Measurements from ENCODE around the gene FARS2.

FARS2 gene

DNA sequence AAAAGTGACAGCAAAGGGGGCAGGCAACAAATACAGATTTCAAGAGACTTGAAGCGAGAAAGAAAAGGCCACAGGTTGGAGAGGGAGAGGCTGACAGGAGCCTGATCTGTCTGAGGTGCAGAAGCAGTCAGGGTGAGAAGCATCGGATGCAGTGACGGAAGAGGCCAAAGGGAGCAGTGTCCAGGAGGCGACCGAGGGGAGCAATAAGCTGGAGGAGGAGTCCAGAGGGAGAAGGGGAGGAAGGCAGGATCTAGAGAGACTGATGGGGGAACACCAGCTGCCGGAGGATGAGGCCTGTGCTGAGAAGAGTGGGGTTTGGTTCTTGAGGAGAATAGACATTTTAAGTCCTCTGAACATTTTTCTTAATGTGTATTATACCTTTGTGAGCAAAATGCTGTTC lies 23.8 kb downstream of the FARS2 start:
- no peak for DNase-seq (ENCODE audit: extremely low read depth in 1 of 2, low read depth in 1 of 2)

DNA sequence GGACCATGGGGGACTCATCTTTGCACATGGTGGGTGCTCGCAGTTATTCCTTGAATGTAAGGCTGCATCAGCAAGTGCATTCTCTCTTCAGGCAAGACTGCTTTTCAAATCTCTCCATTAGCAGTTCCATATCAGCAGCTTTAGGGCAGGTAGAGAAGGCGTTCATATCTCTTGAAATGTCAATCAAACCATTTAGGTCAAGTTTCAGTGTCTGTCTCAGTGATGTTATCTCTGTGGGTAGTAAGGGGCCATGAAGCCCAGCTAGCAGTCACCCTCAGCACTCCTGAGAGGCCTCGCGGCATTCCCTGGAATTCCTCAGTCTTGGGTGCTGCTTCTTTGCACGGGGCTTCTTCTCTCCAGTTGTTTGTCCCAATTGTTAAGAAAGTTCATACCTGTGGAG lies 24.2 kb downstream of the FARS2 start:
- no peak for DNase-seq (ENCODE audit: extremely low read depth in 1 of 2, low read depth in 1 of 2)

DNA sequence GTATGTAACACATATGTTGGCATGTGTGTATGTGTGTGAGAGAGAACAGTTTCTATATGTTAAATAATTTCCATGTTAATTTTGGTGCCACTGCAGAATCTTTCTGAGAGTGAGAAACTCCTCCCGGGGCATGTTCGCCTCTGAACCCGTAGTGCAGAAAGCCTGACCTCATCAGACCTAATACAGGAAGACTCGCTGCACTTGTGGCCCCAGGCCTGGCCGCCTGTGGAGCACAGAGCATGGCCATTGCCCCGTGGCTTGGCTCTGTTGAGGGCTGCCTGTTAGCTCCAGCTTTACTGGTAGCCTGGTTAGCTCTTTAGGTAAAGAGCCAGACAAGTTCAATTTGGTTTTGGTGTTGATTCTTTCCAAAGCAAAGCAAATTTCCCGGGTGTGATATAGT lies 25.5 kb downstream of the FARS2 start:
- no peak for DNase-seq (ENCODE audit: extremely low read depth in 1 of 2, low read depth in 1 of 2)

DNA sequence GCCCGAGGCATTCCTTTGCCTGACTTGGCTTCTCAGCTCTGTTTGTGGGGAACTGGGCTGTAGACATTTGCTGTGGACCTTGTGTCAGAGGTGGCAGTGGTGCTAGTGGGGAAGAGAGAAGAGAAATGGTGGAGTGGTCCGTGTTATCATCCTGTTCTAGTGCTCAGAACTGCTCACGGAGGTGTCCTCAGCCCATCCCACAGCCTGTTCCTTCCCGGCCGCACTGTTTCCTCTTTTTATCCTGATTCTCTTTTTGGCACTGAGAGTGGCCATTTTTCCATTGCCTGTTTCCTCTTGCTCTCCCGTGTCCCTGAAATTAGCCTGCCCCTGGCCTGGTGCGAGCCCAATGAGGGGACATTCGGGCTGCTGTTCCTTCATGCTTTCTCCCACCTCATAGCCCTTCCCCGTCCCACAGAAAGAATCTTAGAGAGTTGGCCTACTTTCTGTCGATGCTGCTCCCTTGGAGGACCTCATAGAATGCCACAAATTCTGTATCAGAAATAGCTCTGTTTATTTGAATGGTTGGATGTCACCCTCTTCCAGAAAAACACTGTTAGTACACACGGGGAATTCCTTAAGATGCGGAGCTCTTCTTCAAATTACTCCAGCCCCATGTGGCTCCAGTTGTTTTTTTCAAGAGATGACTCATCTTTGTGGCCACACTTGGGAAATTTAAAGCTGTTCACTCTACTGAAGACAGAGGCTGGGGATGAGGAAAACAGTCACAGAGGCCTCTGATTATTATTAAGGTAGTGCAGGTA lies 26.1 kb downstream of the FARS2 start:
- DNase-seq (ENCODE audit: extremely low read depth in 1 of 2, low read depth in 1 of 2) = no peak

DNA sequence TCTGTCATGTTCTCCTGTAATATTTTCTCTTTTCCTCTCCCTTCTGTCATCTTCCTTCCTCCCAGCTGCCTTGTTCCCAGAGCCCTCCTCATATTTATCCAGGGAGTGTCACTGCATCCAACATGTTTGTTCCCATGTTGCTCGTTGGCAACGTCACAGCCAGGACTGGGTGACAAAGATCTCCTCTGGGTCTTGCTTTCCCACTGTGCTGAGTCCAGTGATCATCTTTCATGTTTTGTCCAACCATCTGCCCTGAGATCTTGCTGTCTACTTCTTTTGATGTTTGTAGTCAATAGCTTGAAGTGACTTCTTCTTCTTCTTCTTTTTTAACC lies 26.6 kb downstream of the FARS2 start:
- DNase-seq (ENCODE audit: extremely low read depth in 1 of 2, low read depth in 1 of 2) = no peak

DNA sequence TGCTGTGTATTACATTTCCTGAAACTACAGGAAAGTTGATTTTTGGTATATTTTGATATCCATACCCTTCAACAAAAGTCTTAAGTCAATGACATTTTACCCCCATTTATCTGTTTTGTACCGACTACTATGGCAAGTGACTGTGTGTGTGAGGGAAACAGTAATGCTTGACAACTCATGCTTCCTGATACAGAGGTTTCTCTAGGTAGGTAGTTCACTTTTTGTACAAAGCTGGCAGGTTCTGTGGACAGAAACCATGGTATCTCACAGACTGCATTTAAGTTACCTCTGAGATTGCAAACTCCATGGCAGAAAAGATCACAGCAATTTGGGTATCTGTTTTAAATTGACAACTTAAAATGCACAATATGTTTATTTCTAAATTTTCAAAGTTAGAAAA lies 28.8 kb downstream of the FARS2 start:
- no peak for DNase-seq (ENCODE audit: extremely low read depth in 1 of 2, low read depth in 1 of 2)

DNA sequence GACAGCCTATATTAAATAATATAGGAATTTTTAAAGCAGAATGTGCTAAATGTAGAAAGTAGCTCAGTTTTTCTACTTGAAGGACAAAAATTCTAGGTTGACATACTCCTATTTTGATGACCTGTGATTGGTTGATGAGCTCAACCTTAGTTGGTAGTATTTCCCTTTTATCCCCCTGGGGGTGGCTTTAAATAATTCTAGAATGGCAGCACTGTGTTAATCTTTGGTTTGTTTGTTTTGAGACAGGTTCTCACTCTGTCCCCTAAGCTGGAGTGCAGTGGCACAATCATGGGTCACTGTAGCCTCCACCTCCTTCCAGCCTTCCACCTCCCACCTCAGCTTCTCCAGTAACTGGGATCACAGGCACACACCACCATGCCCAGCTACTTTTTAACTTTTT lies 29.2 kb downstream of the FARS2 start:
- DNase-seq (ENCODE audit: extremely low read depth in 1 of 2, low read depth in 1 of 2) = no peak

DNA sequence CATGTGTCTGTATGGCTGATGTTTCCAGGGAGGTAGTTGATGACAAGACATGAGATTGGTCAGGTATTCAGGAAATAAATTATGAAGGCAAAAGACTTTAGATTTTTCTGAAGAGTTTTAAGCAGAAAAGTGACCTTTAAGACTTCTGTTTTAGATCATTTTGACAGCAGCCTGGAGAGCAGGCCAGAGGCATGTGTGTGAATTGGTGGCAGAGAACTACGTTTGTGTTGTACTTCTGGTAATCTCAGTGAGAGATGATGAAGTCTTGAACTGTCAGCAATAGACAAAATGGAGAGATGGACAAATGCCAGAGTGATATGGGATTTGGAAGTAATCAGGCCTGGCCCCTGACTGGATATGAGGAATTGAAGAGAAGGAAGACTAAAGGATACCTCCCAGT lies 30.8 kb downstream of the FARS2 start:
- no peak for DNase-seq (ENCODE audit: extremely low read depth in 1 of 2, low read depth in 1 of 2)

DNA sequence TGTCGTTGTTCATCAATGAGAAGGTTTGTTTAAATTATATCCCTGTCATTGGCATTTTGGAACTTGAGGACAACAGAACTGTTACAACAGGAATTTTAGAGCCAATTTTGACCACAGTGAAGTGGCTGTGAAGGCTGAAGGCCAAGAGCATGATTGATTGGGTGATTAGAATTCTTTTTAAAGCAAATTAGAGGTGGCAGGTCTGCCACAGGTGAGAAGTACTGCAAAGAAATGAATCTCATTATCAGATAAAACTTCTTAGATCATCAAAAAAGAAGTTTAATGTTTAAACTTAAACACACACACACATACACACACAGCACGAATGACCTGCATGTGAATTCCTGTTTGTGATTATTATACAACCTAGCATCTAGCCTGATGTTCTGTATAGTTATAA lies 32.4 kb downstream of the FARS2 start:
- DNase-seq (ENCODE audit: extremely low read depth in 1 of 2, low read depth in 1 of 2) = no peak

DNA sequence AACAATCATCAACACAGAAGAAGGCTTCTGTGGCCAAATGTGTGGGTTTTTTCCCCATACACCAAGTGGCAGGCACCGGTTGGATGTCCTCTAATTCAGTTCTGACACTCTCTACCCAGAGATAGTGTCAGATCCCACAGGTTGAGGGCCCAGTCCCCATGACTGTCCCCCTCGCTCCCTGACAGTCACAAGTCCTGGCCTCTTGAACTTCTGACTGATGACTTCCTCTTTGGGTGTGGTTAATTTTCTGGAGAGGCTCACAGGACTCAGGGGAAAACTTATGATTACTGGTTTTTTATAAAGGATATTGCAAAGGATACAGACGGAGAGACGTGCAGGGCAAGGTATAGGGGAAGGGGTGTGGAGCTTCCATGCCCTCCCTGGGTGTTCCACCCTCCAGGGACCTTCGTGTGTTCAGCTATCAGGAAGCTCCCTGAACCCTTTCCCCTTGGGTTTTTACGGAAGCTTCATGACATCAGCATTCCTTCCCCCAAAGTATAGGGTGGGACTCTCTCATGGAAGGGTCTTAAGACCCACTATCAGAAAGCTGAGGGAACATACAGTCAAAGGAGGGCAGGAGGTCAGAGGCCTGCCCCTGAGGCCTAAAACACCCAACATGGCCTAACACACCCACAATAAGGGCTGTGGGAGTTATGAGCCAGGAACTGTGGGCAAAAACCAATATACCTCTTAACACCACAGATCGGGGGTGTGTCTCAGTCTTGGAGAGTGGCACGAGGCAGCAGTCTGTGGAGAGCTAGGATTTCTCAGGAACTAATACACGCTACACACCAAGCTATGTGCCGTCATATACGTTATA lies 33.3 kb downstream of the FARS2 start:
- DNase-seq (ENCODE audit: extremely low read depth in 1 of 2, low read depth in 1 of 2) = no peak

DNA sequence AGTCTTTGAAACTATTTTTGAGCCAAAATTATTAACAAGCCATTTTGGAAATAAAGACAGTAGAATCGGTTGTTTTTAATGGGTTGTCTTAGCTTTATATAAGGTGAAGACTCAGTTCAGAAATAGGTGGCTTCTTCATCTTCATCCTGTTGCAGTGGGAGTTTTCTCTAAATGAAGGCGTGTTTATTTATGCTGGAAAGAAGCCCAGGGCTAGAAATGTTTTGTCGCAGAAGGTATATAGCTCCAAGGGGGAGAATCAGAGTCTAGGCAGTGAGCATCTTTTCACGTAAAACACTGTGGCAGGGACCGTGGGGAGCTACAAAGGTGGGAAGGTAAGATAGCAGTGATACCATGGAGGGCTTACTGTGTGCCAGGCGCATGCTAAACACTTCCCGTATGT lies 34.3 kb downstream of the FARS2 start:
- no peak for DNase-seq (ENCODE audit: extremely low read depth in 1 of 2, low read depth in 1 of 2)

DNA sequence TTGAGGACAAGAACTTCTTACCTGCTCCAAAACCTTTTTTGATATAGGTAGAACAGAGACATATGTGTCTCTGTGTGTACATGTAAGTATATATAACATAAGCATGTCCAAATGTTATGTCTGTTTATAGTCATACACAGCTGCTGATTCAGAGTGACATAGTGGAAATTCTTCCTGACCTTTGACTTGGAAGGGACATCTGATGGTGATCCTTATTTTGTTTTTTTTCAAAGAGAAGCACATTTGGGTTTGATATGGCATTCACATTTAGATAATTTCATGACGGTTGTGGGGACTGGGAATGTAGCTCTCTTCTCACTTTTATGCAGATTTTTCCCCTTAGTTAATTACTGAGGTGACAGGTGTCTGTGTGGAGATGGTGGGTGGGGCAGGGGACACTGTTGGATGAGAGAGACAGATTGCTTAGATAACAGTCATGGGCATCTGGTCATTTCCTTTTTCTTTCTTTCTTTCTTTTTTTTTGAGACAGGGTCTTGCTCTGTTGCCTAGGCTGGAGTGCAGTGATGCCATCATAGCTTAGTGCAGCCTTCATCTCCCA lies 39.0 kb downstream of the FARS2 start:
- DNase-seq (ENCODE audit: extremely low read depth in 1 of 2, low read depth in 1 of 2) = no peak

DNA sequence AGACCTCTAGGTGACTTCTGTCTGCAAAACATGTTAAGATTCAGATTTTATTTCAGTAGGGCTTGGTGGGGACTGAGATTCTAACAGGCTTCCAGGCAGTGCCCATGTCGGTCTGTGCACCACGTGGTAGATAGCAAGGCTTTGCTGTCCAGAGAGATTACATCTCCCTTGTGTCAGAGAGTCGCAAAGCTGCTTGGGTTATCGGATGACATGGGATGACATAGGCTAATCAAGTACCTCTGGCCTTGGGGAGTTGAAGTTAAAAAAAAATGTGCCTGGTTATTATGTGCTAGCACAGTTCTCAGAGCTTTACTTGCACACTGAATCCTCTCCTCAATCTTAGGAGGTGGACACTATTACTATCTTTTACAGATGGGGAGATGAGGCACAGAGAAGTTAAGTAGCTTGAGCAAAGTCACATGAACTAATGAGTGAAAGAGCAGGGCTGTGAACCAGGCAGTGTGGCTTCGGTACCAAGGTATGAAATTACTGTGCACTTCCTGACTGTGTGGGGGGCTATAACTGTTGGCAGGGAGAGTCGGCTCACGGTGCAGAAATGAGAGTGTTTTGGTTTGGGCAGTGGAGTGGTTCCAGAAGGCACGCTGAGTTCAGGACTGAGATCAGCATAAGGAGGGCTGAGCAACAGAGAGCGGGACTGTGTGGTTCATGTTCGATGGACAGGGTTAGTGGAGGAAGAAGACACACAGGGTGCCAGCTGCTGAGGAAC lies 41.1 kb downstream of the FARS2 start:
- no peak for DNase-seq (ENCODE audit: extremely low read depth in 1 of 2, low read depth in 1 of 2)

DNA sequence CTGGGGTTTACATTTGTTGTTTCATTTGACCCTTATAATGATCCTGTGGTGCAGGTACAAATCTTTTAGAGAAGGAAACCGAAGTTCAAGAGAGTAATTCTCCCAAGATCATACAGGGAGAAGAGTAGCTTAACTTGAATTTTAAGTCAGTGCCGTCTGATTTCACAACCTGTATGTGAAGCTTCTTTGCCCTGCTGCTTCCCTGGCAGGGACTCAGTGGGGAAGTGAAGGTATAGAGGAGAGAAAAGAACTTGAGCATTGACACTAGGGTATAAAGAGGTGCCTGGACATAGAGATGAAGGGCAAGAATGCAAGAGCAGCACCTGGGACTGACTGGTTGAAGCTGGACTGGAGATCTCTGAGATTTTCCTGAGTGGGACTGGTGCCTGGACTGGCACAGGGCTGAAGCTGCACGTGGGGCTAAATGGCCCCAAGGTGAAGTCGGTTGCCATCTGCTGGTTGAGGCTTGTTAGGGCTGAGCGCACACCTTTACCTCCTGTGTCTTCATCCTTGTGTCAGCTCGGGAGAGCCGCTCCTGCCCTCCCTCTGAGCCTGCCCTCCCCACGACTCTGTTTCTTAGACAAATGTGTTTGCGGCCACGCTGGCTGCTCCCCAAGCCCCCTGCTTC lies 41.8 kb downstream of the FARS2 start:
- peak; percentile 2 to 22 for DNase-seq (ENCODE audit: extremely low read depth in 1 of 2, low read depth in 1 of 2)

DNA sequence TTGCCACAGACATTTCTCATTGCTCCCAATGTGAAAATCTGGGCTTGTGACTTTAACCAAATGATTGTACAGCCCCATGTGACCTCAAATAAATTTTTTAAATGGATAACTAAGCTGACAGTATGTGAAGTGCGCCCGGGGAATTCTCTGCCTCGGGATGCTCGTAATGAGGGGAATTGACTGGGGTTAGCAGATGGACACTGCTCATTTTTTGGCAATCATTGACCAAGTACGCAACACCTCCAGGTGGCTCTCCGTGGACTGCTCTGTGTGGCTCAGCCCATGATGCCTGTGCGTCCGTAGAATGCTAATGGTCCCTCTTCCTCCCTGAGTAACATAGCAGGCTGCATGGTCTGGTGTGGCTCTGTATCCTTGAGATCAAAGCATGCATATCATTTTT lies 42.4 kb downstream of the FARS2 start:
- no peak for DNase-seq (ENCODE audit: extremely low read depth in 1 of 2, low read depth in 1 of 2)

DNA sequence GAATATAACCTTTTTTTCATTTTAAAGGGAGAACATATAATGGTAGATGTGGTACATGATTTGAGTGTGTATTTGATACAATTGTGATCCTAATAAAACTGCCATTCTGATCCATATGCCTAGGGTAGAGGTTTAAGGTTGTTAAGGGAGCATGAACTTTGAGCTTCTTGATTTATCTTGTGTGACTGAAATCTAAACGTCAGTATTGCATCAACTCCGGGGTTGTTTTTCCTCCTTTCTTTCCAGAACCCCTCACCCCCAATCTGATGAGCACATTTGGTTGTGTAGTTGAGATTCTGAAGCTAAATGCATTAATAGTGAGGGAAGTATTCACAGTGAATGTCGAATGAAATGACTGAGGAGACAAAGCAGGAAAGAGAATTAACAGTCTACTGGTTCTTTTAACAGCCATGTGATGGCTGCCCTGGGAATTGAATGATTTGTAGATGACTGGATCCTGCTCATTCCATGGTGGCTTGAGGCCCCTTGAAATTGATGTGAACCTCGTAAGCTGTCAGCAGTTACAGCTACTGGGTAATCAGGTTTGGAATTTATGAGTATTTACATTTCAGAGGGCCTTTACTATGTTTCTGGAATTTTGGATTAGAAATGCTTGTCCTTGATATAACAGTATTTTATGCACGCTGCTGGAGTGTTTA lies 44.8 kb downstream of the FARS2 start:
- DNase-seq (ENCODE audit: extremely low read depth in 1 of 2, low read depth in 1 of 2) = no peak

DNA sequence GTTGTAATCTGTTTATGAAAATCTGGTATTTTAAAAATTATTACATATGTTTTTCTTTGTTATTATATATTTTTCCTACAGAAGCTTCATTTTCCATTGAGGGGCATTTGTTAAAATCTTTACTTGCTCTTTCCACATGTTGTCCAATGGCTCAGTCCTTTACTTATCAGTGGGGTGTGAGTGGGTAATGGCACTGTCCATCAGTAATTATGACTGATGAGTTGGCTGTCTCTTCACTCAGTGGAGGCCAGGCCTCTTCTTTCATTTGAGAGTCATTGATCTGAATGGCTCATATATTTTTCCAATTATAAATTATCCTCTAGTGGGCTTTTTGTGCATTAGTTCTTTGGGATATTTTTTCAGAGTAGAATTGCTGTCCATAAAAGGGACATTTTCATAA lies 45.7 kb downstream of the FARS2 start:
- no peak for DNase-seq (ENCODE audit: extremely low read depth in 1 of 2, low read depth in 1 of 2)

DNA sequence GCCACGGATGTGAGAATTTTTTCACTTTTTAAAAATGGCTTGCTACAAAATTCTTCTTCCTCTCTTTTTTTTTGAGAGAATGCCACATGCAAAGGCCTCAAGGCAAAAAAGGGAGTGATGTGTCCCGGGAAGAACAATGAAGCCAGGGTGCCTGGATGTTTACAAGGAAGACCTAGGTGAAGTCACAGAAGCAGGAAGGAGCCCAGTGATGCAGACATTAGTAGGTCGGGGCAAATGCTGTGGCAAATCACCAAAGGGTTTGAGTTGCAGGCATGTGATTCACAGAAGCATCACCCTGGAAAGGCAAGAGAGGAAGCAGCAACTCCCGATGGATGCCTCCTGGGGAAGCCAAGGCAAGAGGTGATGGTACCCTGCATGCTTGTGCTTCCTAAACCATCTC lies 46.8 kb downstream of the FARS2 start:
- no peak for DNase-seq (ENCODE audit: extremely low read depth in 1 of 2, low read depth in 1 of 2)

DNA sequence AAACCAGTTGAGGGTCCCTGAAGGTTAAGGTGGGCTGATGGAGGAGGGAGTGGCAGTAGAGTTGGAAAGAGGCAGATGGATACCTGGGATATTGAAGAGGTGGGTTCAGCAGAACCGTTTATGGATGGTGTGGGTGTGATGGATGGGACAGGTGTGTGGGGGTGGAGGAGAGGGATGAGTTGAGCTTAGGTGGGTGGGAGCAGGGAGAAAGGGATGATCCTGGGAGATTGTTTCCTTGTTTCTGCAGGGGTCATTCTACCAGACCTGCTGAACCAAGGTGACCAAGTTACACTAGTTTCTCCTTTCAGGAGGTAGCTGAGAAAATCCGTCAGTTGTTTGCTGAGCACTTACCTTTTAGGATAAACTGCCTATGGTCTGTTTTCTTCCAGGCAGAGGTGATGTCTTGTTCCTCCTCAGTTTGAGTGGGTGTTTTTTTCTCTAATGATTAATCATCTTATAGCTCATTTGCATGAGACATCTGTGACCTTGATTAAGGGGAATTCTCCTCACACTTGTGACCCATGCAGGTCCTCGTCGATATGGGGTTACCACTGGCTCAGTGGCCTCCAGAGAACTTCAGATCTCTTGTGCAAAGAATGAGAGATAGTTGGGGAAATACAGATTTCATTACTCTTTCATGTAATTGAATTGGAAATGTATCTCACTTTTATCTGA lies 53.0 kb downstream of the FARS2 start:
- DNase-seq (ENCODE audit: extremely low read depth in 1 of 2, low read depth in 1 of 2) = no peak

DNA sequence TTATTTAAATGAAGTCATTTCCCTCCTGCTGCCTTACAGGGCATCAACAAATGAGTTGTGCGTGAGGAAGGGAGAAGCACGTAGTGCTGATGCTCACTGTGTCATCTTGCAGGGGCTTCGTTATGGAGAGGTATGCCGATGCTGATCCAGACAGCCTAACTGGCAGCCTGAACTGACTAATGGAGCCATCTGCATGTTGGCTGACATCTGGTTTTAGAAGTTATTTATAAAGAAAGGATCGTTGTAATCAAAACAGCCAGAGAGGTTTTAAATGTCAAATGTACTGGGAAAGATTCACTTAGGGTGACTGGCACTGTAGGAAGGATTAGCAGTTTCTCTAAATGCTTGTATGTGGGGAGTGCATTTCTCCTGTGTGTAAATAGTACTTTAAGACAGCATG lies 54.6 kb downstream of the FARS2 start:
- no peak for DNase-seq (ENCODE audit: extremely low read depth in 1 of 2, low read depth in 1 of 2)

Measured in activated CD8-positive, alpha-beta memory T cell treated with anti-CD3 and anti-CD28 coated beads for 1 hour (primary cell).